Calu3 (cell line): ENCODE measurements around the gene TH. TPM values are rescaled to one million over a fixed set of nuclear protein-coding genes. Genes with fewer than 3 reads are reported as not detected.
"Not testable (repeated sequence)": the region's sequence is repeated elsewhere in the genome, so short reads cannot be mapped to it uniquely, and the experiment has no call there.

Experiments
- BruUV-seq: library from RNA; stranded (reverse); fragments of 400-500 nt; replicated peaks from 2 replicates; lab custom pipeline; 2021; lab: Mats Ljungman, UMichigan
- CTCF ChIA-PET: fragments of 300-600 bp; sonication (Branson Sonifier 250); formaldehyde crosslinking; loops from one replicate; lab custom pipeline; 2022; ENCODE audit warnings: antibody characterized with exemption; lab: Charles Lee
- DNase-seq: peaks from one replicate; pipeline ENCODE4 v3.0.0; 2022
- H3K27ac Mint-ChIP-seq: one replicate; pipeline ENCODE4 v1.8.0; 2022; ENCODE audit warnings: mixed read lengths; ENCODE audit not compliant: unreplicated experiment
- H3K27me3 Mint-ChIP-seq: one replicate; pipeline ENCODE4 v1.8.0; 2022; ENCODE audit warnings: mixed read lengths; ENCODE audit not compliant: unreplicated experiment
- H3K36me3 Mint-ChIP-seq: one replicate; pipeline ENCODE4 v1.8.0; 2022; ENCODE audit warnings: mild to moderate bottlenecking, moderate library complexity, mixed read lengths; ENCODE audit not compliant: insufficient read depth, unreplicated experiment
- H3K4me1 Mint-ChIP-seq: one replicate; pipeline ENCODE4 v1.8.0; 2022; ENCODE audit warnings: mild to moderate bottlenecking, low read depth, mixed read lengths; ENCODE audit not compliant: unreplicated experiment
- H3K4me3 Mint-ChIP-seq: one replicate; pipeline ENCODE4 v1.8.0; 2022; ENCODE audit warnings: mild to moderate bottlenecking, low read depth, moderate library complexity, mixed read lengths; ENCODE audit not compliant: unreplicated experiment
- H3K9me3 Mint-ChIP-seq: one replicate; pipeline ENCODE4 v1.8.0; 2022; ENCODE audit warnings: low read depth, mixed read lengths; ENCODE audit not compliant: unreplicated experiment
- CTCF ChIP-seq: fragments of 200-600 bp; IDR thresholded peaks from one replicate; pipeline ENCODE4 v1.8.0; 2022; ENCODE audit warnings: antibody characterized with exemption; ENCODE audit not compliant: unreplicated experiment
- intact Hi-C: fragments of 100-400 bp; cut with micrococcal nuclease; formaldehyde crosslinking; loops from one replicate; pipeline ENCODE4 v1.10.0; 2022; ENCODE audit not compliant: unreplicated experiment
- total RNA-seq: library from RNA; stranded (reverse); gene quantifications from 2 replicates; pipeline ENCODE4 v1.2.3, GENCODE V29; 2022

The TH gene
- total RNA-seq, 1 experiment from 2014 or later = not detected

DNA sequence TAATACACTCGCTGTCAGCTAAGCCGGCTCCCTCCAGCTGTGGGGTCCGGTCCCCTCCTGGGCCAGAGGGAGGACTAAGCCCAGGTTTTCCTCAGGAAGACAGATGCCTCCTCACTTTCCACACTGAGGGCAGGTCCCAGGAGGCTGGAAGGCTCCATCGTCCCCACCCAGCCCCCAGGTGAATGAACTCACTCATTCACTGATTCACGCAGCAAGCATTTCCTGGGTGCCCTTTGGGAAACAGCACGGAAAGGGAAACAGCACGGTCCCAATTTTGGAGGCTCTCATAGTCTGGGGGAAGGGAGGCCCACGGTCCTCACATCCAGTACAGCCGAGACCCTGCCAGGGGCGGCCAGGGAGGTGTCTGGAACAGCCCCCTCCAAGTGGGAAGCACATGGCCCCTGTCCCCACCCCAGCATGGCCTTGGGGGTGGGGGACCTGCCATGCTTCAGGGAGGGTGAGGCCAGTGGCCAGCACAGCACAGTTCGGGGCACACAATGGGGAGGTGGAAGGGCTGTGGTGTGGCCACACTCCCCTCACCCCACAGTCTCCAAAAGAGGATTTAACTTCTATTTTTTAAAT, 9.3 kb upstream of the TH start:
- no peak for TF ChIP-seq CTCF
- Mint-ChIP-seq H3K4me3 (no peak overlapping the region), H3K4me1 (peaks cover 9% of the 10 kb centered on the region), H3K27me3 (no peaks in the 10 kb centered on the region), H3K36me3 (no peaks in the 10 kb centered on the region), H3K27ac (no peak overlapping the region), H3K9me3 (no peaks in the 10 kb centered on the region)
- CTCF ChIA-PET = no interaction called here
- intact Hi-C loops = no loop called here
- no TSS peak for BruUV-seq
- DNase-seq = no peak

DNA sequence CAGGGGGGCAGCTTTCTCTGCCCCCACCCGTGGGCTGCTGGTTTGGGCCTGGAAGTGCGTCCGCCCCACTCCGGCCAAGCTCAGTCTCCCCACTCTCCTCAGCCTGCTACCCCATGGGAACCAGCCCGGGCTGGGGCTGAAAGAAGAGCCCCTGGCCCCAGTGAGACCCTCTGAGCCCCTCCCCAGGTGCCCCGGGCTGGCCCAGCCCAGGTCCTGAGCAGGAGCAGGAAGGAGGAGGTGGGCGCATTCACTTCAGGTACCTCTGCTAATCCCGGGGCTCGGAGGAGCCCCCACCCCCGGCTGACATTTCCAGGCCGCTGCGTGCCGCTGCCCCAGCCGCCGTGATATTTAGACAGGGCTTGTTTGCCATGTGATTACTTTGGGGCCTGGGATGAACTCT, 8.7 kb upstream of the TH start:
- no TSS peak for BruUV-seq
- DNase-seq = no peak
- Mint-ChIP-seq H3K4me1 (peaks cover 9% of the 10 kb centered on the region), H3K27me3 (no peaks in the 10 kb centered on the region), H3K36me3 (no peaks in the 10 kb centered on the region), H3K27ac (no peak overlapping the region), H3K9me3 (no peaks in the 10 kb centered on the region), H3K4me3 (no peak overlapping the region)
- CTCF ChIA-PET = no interaction called here
- intact Hi-C loops = no loop called here
- TF ChIP-seq CTCF = no peak

DNA sequence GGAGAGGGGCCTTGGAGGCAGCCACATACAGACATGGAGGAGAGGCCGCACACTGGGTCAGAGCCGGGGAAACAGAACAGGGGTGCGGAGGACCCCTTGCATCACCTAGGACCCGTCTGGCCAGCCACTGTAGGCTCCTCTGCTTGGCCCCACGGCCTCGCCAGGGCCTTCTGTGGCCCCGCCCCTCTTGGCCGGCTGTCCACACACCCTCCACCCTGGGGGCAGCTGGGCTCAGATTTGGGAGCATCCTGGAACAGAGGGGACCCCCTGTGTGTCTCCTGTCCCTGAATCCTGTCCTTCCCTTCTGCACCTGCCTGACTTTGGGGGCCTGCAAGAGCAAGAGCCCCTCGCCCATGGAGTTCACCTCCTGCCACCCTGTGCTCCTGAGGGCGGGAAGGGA, 7.9 kb upstream of the TH start:
- CTCF ChIA-PET = interaction anchor here (0.7 kb wide), 1 partner anchor 15 kb away, joined by 3 read pairs; no protein-coding TSS in a partner anchor
- peaks cover 9% of the 10 kb centered on the region for H3K4me1 Mint-ChIP-seq
- no peaks in the 10 kb centered on the region for H3K27me3 Mint-ChIP-seq
- BruUV-seq = no TSS peak
- no peak for DNase-seq
- TF ChIP-seq CTCF = no peak
- intact Hi-C loops = no loop called here
- H3K36me3 Mint-ChIP-seq = no peaks in the 10 kb centered on the region
- no peaks in the 10 kb centered on the region for H3K9me3 Mint-ChIP-seq
- H3K27ac Mint-ChIP-seq = no peak overlapping the region
- no peak overlapping the region for H3K4me3 Mint-ChIP-seq

GRCh38 chr11:2178906-2179494, 7.4 kb upstream of the TH start:
- H3K4me1 Mint-ChIP-seq = peaks cover 9% of the 10 kb centered on the region
- no peak overlapping the region for H3K27ac Mint-ChIP-seq
- intact Hi-C loops = no loop called here
- H3K4me3 Mint-ChIP-seq = no peak overlapping the region
- H3K9me3 Mint-ChIP-seq = no peaks in the 10 kb centered on the region
- CTCF ChIA-PET = interaction anchor here (0.7 kb wide), 1 partner anchor 16 kb away, joined by 3 read pairs; no protein-coding TSS in a partner anchor
- H3K36me3 Mint-ChIP-seq = no peaks in the 10 kb centered on the region
- no peaks in the 10 kb centered on the region for H3K27me3 Mint-ChIP-seq
- peak; percentile 68 for DNase-seq
- no peak for TF ChIP-seq CTCF
- BruUV-seq = no TSS peak

DNA sequence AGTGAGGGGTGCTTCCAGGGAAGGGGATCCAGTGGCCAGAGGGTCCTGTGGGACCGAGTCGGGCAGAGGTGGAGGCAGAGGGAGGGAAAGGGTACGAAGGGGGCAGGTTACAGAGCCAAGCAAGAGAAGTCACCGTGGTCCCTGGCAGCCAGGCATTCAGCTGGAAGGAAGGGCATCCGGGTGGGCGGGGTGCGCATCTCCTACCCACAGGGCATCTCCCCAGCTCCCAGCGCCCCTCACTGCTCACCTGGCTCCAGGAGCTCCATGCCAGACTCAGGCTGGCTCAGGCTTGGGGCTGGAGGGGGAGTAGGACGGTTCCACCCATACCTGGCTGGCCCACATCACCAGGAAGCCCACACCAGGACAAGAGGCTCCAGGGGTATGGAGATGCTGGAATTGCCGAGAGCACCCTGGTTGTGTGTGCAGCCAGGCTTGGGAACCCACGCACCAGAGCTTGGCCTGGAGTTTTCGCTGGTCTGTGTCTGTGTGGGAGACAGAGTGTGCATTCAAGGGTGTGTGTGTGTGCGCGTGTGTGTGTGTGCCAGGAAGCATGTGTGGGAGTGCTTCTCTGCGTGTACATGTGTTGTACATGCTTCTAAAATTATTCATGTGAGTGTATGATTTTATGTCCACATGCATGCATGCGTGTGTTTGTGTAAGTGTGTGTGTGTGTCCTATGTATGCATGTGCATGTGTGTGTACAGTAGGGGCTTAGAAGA, 6.6 kb upstream of the TH start:
- H3K36me3 Mint-ChIP-seq, intact Hi-C loops, H3K27ac Mint-ChIP-seq, H3K4me1 Mint-ChIP-seq, H3K27me3 Mint-ChIP-seq, H3K9me3 Mint-ChIP-seq, DNase-seq, BruUV-seq, H3K4me3 Mint-ChIP-seq: not testable (repeated sequence)
- CTCF ChIA-PET = interaction anchor here (0.6 kb wide), 1 partner anchor 101 kb away, joined by 4 read pairs; no protein-coding TSS in a partner anchor
